Muscle layer of colon (tissue), 2 donors: ENCODE results near the gene SAMD11.

Experiments
- H3K27ac ChIP-seq: one replicate; pipeline ENCODE4 v1.7.0; 2013; ENCODE audit warnings: low read depth, mild to moderate bottlenecking, low read length, moderate library complexity
- H3K27me3 ChIP-seq, 2 donors: one replicate each; pipeline ENCODE4 v1.7.0; 2013; ENCODE audit warnings: low read length in 2 of 2, mild to moderate bottlenecking in 2 of 2; ENCODE audit not compliant: insufficient read depth in 2 of 2, control insufficient read depth in 1 of 2
- H3K36me3 ChIP-seq: one replicate; pipeline ENCODE4 v1.7.0; 2013; ENCODE audit warnings: mild to moderate bottlenecking, low read length; ENCODE audit not compliant: insufficient read depth
- H3K4me1 ChIP-seq: one replicate; pipeline ENCODE4 v1.7.0; 2013; ENCODE audit warnings: mild to moderate bottlenecking, low read length; ENCODE audit not compliant: insufficient read depth
- H3K4me3 ChIP-seq, 2 donors: one replicate each; pipeline ENCODE4 v1.7.0; 2013; ENCODE audit warnings: low read length in 2 of 2, low read depth in 1 of 2, mild to moderate bottlenecking in 1 of 2, moderate library complexity in 1 of 2
- H3K9ac ChIP-seq: one replicate; pipeline ENCODE4 v1.7.0; 2013; ENCODE audit warnings: low read length
- H3K9me3 ChIP-seq: one replicate; pipeline ENCODE4 v1.7.0; 2013; ENCODE audit warnings: mild to moderate bottlenecking, low read length
- donor health status: abdominal sarcoma.
- donor health status: Adenocarcinoma of cecum.

The SAMD11 gene

GRCh38 chr1:993379-993995, 69.8 kb downstream of the SAMD11 start:
- Histone ChIP-seq H3K27ac (no peak overlapping the region), H3K4me3 (no peak overlapping the region)

More at GRCh38 chr1:993379-993995, 69.8 kb downstream of the SAMD11 start:
- H3K36me3 ChIP-seq, result no peaks in the 10 kb centered on the region
- H3K9ac ChIP-seq, result no peak overlapping the region
- H3K4me1 ChIP-seq, result no peaks in the 10 kb centered on the region
- H3K9me3 ChIP-seq, result peaks cover 3% of the 10 kb centered on the region
- peaks cover 0 to 12% of the 10 kb centered on the region in 2 donors for H3K27me3 ChIP-seq
